H1 (cell line): ENCODE measurements around the gene HADHA. TPM values are rescaled to one million over a fixed set of nuclear protein-coding genes. Genes with fewer than 3 reads are reported as not detected.
A peak's percentile ranks its signal among the peaks of the same experiment; 100 is the strongest.

Experiments
- CTCF ChIA-PET: fragments of 300-600 bp; sonication (Branson Sonifier 250); formaldehyde crosslinking; loops from one replicate; lab custom pipeline; 2021; ENCODE audit not compliant: partially characterized antibody; lab: Charles Lee
- POLR2A ChIA-PET: fragments of 300-600 bp; sonication (Branson Sonifier 250); formaldehyde crosslinking; loops from one replicate; lab custom pipeline; 2021; ENCODE audit warnings: inconsistent platforms; ENCODE audit not compliant: partially characterized antibody; lab: Charles Lee
- DNase-seq, 2 experiments: peaks; one replicate each; pipeline versions ENCODE4 v3.0.0 to v3.0.0-alpha.2; 2010 to 2022; ENCODE audit warnings: low spot score in 2 of 2, low read depth in 1 of 2, mixed read lengths in 1 of 2
- FAIRE-seq: peaks from 2 replicates; lab custom pipeline; 2011; peaks lifted over from hg19 to GRCh38; lab: Jason Lieb, UNC
- H2AFZ ChIP-seq: 2 replicates; pipeline ENCODE4 v1.8.1; 2012; ENCODE audit warnings: low read length, inconsistent platforms
- H2AK5ac ChIP-seq: 2 replicates; pipeline ENCODE4 v1.6.1; 2013; ENCODE audit warnings: low read depth, low read length
- H2BK120ac ChIP-seq: replicated peaks from 2 replicates; pipeline ENCODE3; 2013; ENCODE audit warnings: low read depth, low read length, inconsistent platforms
- H2BK12ac ChIP-seq: 2 replicates; pipeline ENCODE4 v1.6.1; 2013; ENCODE audit warnings: low read depth, low read length
- H2BK15ac ChIP-seq: 2 replicates; pipeline ENCODE4 v1.6.1; 2013; ENCODE audit warnings: low read length
- H2BK20ac ChIP-seq: 2 replicates; pipeline ENCODE4 v1.6.1; 2013; ENCODE audit warnings: low read length
- H2BK5ac ChIP-seq: 2 replicates; pipeline ENCODE4 v1.6.1; 2013; ENCODE audit warnings: low read depth, low read length
- H3K14ac ChIP-seq: 2 replicates; pipeline ENCODE4 v1.6.1; 2013; ENCODE audit warnings: inconsistent platforms; ENCODE audit not compliant: insufficient read length
- H3K18ac ChIP-seq: 2 replicates; pipeline ENCODE4 v1.6.1; 2013; ENCODE audit warnings: low read length; ENCODE audit errors: extremely low read depth
- H3K23ac ChIP-seq: 2 replicates; pipeline ENCODE4 v1.6.1; 2013; ENCODE audit warnings: inconsistent platforms; ENCODE audit not compliant: insufficient read length
- H3K23me2 ChIP-seq: 2 replicates; pipeline ENCODE4 v1.6.1; 2013; ENCODE audit warnings: low read depth, low read length
- H3K27ac ChIP-seq: 2 replicates; pipeline ENCODE4 v1.6.1; 2011; ENCODE audit warnings: low read depth, low read length, inconsistent platforms
- H3K27me3 ChIP-seq, 4 experiments: replicated peaks in 1 of 4; 1 replicate in 1 of 4; 2 replicates in 3 of 4; pipeline versions ENCODE4 v1.6.1 to v1.8.1; 2011 to 2013; ENCODE audit warnings: low read length in 3 of 4, mild to moderate bottlenecking in 3 of 4, inconsistent platforms in 2 of 4, mixed read lengths in 2 of 4, moderate library complexity in 1 of 4; ENCODE audit not compliant: control insufficient read depth in 3 of 4, insufficient read depth in 3 of 4; ENCODE audit errors: extremely low read depth in 1 of 4
- H3K36me3 ChIP-seq, 4 experiments: 2 replicates each; pipeline versions ENCODE4 v1.6.1 to v1.8.1; 2011 to 2013; ENCODE audit warnings: mild to moderate bottlenecking in 4 of 4, low read length in 3 of 4, moderate library complexity in 2 of 4, control low read depth in 1 of 4, inconsistent platforms in 1 of 4; ENCODE audit not compliant: insufficient read depth in 4 of 4, control insufficient read depth in 2 of 4
- H3K4ac ChIP-seq: replicated peaks from 2 replicates; pipeline ENCODE3; 2013; ENCODE audit warnings: low read length, low read depth, mixed read lengths, inconsistent platforms; ENCODE audit not compliant: insufficient read length
- H3K4me1 ChIP-seq, 4 experiments: replicated peaks in 1 of 4; 1 replicate in 1 of 4; 2 replicates in 3 of 4; pipeline versions ENCODE4 v1.6.1 to v1.8.1; 2011 to 2013; ENCODE audit warnings: low read length in 3 of 4, inconsistent platforms in 2 of 4, mixed read lengths in 1 of 4; ENCODE audit not compliant: insufficient read depth in 4 of 4, control insufficient read depth in 3 of 4
- H3K4me2 ChIP-seq, 2 experiments: 2 replicates each; pipeline versions ENCODE4 v1.6.1 to v1.8.1; 2011 to 2013; ENCODE audit warnings: low read depth in 2 of 2, low read length in 2 of 2, control low read depth in 1 of 2, inconsistent platforms in 1 of 2, mild to moderate bottlenecking in 1 of 2; ENCODE audit not compliant: insufficient read depth in 1 of 2
- H3K4me3 ChIP-seq, 4 experiments: fragments of 200-600, 300-600 bp in 1 of 4; sonication (generic), shearing (Covaris generic), sonication (Bioruptor Twin) in 1 of 4; 2 replicates each; pipeline versions ENCODE4 v1.5.1 to v1.8.1; 2011 to 2016; ENCODE audit warnings: low read length in 4 of 4, low read depth in 3 of 4, control low read depth in 2 of 4, inconsistent platforms in 2 of 4, mild to moderate bottlenecking in 2 of 4, mixed read lengths in 1 of 4, moderate library complexity in 1 of 4; ENCODE audit not compliant: insufficient read depth in 2 of 4; ENCODE audit errors: extremely low read depth in 1 of 4
- H3K56ac ChIP-seq: replicated peaks from 2 replicates; pipeline ENCODE3; 2013; ENCODE audit warnings: low read depth, mild to moderate bottlenecking, mixed read lengths, low read length, inconsistent platforms; ENCODE audit not compliant: insufficient read length
- H3K79me1 ChIP-seq: 2 replicates; pipeline ENCODE4 v1.6.1; 2013; ENCODE audit warnings: low read depth, low read length, control low read depth
- H3K79me2 ChIP-seq, 2 experiments: 2 replicates each; pipeline versions ENCODE4 v1.6.1 to v1.8.1; 2012 to 2013; ENCODE audit warnings: low read length in 2 of 2, mild to moderate bottlenecking in 2 of 2, inconsistent platforms in 1 of 2; ENCODE audit not compliant: insufficient read depth in 2 of 2, control insufficient read depth in 1 of 2
- H3K9ac ChIP-seq, 4 experiments: replicated peaks in 1 of 4; 1 replicate in 1 of 4; 2 replicates in 3 of 4; pipeline versions ENCODE4 v1.6.1 to v1.8.1; 2011 to 2013; ENCODE audit warnings: low read depth in 3 of 4, low read length in 3 of 4, control low read depth in 2 of 4, mild to moderate bottlenecking in 2 of 4, moderate library complexity in 2 of 4, inconsistent platforms in 1 of 4; ENCODE audit errors: extremely low read depth in 1 of 4
- H3K9me3 ChIP-seq, 2 experiments: 2 replicates each; pipeline versions ENCODE4 v1.6.1 to v1.8.1; 2012 to 2013; ENCODE audit warnings: mild to moderate bottlenecking in 2 of 2, moderate library complexity in 2 of 2, control low read depth in 1 of 2, inconsistent platforms in 1 of 2, low read depth in 1 of 2, low read length in 1 of 2, mixed read lengths in 1 of 2; ENCODE audit not compliant: insufficient read depth in 2 of 2
- H4K20me1 ChIP-seq, 2 experiments: replicated peaks in 1 of 2; 2 replicates each; pipeline versions ENCODE3 to v1.8.1; 2011 to 2013; ENCODE audit warnings: inconsistent platforms in 2 of 2, low read length in 2 of 2, mild to moderate bottlenecking in 1 of 2; ENCODE audit not compliant: insufficient read depth in 2 of 2, control insufficient read depth in 1 of 2
- H4K5ac ChIP-seq: 2 replicates; pipeline ENCODE4 v1.6.1; 2013; ENCODE audit warnings: low read length, low read depth, mixed read lengths, inconsistent platforms; ENCODE audit not compliant: insufficient read length
- H4K8ac ChIP-seq: 2 replicates; pipeline ENCODE4 v1.8.0; 2013; ENCODE audit warnings: mild to moderate bottlenecking, moderate library complexity, low read length, inconsistent platforms; ENCODE audit not compliant: insufficient read depth; ENCODE audit errors: extremely low read depth
- H4K91ac ChIP-seq: replicated peaks from 2 replicates; pipeline ENCODE3; 2013; ENCODE audit warnings: low read length, mixed read lengths, inconsistent platforms; ENCODE audit not compliant: insufficient read length
- ATF2 ChIP-seq: IDR thresholded peaks from 2 replicates; pipeline ENCODE4 v1.6.1; 2012; ENCODE audit warnings: low read length, inconsistent platforms
- BACH1 ChIP-seq: IDR thresholded peaks from 2 replicates; pipeline ENCODE4 v1.6.1; 2012; ENCODE audit warnings: low read length, improper control_type of control experiment
- CEBPB ChIP-seq: IDR thresholded peaks from 2 replicates; pipeline ENCODE4 v1.6.1; 2012; ENCODE audit warnings: low read depth, low read length
- CREB1 ChIP-seq: IDR thresholded peaks from 2 replicates; pipeline ENCODE4 v1.6.1; 2012; ENCODE audit warnings: inconsistent platforms
- JUN ChIP-seq: IDR thresholded peaks from 2 replicates; pipeline ENCODE4 v1.6.1; 2011; ENCODE audit warnings: low read depth, mild to moderate bottlenecking, improper control_type of control experiment, low read length
- KDM1A ChIP-seq: fragments of 200-600, 300-600 bp; sonication (generic); IDR thresholded peaks from 2 replicates; pipeline ENCODE4 v1.7.1; 2016; ENCODE audit warnings: mild to moderate bottlenecking, low read length, borderline replicate concordance
- NANOG ChIP-seq: IDR thresholded peaks from 2 replicates; pipeline ENCODE4 v1.6.1; 2011; ENCODE audit warnings: low read length, low read depth, mild to moderate bottlenecking, inconsistent platforms; ENCODE audit not compliant: insufficient read depth, poor library complexity, severe bottlenecking
- POU5F1 ChIP-seq: IDR thresholded peaks from 2 replicates; pipeline ENCODE4 v1.6.1; 2011; ENCODE audit warnings: low read depth, mild to moderate bottlenecking, low read length, moderate library complexity
- RAD21 ChIP-seq, 2 experiments: IDR thresholded peaks in 1 of 2; conservative IDR thresholded peaks in 1 of 2; 2 replicates each; pipeline ENCODE4 v1.6.1; 2011; ENCODE audit warnings: low read depth in 2 of 2, low read length in 2 of 2, improper control_type of control experiment in 1 of 2, inconsistent platforms in 1 of 2, mild to moderate bottlenecking in 1 of 2, moderate library complexity in 1 of 2
- SIRT6 ChIP-seq: IDR thresholded peaks from one replicate; pipeline ENCODE4 v1.7.1; 2012; ENCODE audit warnings: low read length, inconsistent platforms
- SP4 ChIP-seq: IDR thresholded peaks from 2 replicates; pipeline ENCODE4 v1.6.1; 2012; ENCODE audit warnings: low read length, inconsistent platforms
- ZNF274 ChIP-seq: IDR thresholded peaks from 2 replicates; pipeline ENCODE4 v1.7.0; 2012; ENCODE audit warnings: low read length, borderline replicate concordance; ENCODE audit errors: extremely low read depth
- WGBS, 2 experiments: shearing (Covaris generic) in 1 of 2; methylation state at CpG; one replicate each; pipeline versions ENCODE4 v1.1.6 to v1.1.7; 2013 to 2015; ENCODE audit warnings: low lambda C conversion rate in 2 of 2, mixed read lengths in 2 of 2, inconsistent platforms in 1 of 2, low coverage in 1 of 2, missing lambda C conversion rate in 1 of 2; ENCODE audit not compliant: insufficient replicate concordance in 2 of 2, insufficient coverage in 1 of 2, insufficient read length in 1 of 2; ENCODE audit errors: extremely low coverage in 1 of 2, missing lambda C conversion rate in 1 of 2; 5-methylcytosine and 5-hydroxymethylcytosine counted together
- polyA plus RNA-seq, 7 experiments: library from polyadenylated mRNA; depleted of rRNA in 3 of 7; stranded (reverse) in 5 of 7; unstranded in 2 of 7; fragments of >200 nt in 5 of 7; fragments of 200-250 nt in 2 of 7; gene quantifications; 1 replicate in 5 of 7; 2 replicates in 1 of 7; 4 replicates in 1 of 7; pipeline versions ENCODE4 v1.2.1 to v1.2.3, GENCODE V29; 2011 to 2013; ENCODE audit warnings: missing spikeins in 2 of 7, mixed read lengths in 2 of 7
- total RNA-seq: library from RNA; stranded (reverse); fragmentation: NEBNext Ultra II Directional; extraction: Animal tissue kit (Norgen Biotek cat#: 25700); gene quantifications from 2 replicates; pipeline ENCODE4 v1.2.1, GENCODE V29; 2021

The HADHA gene
- total and polyA plus RNA-seq, 2 of the 8 experiments (the other 6 are each of a cell fraction or from before 2014, with no cell fraction given) = 64.6 to 131 TPM

DNA sequence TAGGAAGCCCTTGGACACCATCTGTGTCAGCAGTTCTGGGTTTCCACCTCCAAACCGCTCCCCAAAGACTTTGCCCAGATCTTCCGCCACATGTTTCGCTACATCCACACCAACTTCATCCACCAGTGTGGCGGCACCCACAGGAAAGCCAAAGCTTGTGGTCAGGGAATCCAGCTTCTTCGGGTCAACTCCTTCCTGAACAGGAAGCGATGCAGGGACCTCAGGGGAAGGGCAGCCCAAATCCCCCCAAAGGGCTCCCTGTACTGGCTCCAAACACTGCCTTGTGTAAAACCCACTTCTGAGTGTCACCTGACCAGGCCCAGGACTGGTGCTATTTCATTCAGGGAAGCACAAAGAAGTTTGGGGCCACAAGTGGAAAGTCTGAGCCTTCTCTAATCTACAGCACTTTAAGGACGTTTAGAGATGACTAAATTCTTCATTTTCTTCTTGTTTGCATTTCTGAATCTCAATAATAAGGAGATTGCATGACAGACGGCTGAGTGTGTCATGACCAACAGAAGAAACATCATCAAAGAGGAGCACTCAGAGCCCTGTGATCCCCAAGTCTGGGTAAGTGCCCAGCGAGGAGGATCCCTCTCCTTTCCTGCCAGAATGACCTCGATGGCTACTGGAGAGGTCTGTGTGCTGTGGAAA lies 50.7 kb downstream of the HADHA start:
- Histone ChIP-seq H3K23ac (no peak overlapping the region), H4K20me1 (peaks cover 2 to 4% of the 10 kb centered on the region in 2 experiments), H3K23me2 (no peaks in the 10 kb centered on the region), H3K14ac (no peak overlapping the region), H2BK120ac (no peak overlapping the region), H3K79me2 (no peaks in the 10 kb centered on the region), H3K4me1 (no peaks in the 10 kb centered on the region), H3K79me1 (no peaks in the 10 kb centered on the region), H2BK12ac (no peak overlapping the region), H4K5ac (no peak overlapping the region), H3K56ac (no peak overlapping the region), H2BK5ac (no peak overlapping the region), H2AK5ac (no peak overlapping the region), H3K36me3 (peaks cover 9 to 70% (median 46%) of the 10 kb centered on the region in 4 experiments; a peak in 6 of 8 replicates), H3K4me3 (no peak overlapping the region), H2BK20ac (no peak overlapping the region), H2AFZ (no peak overlapping the region), H3K9me3 (no peaks in the 10 kb centered on the region), H3K9ac (no peak overlapping the region), H3K18ac (no peak overlapping the region), H2BK15ac (no peak overlapping the region), H3K27ac (no peak overlapping the region), H3K4ac (no peak overlapping the region), H3K27me3 (no peaks in the 10 kb centered on the region), H4K91ac (no peak overlapping the region), H4K8ac (no peak overlapping the region), H3K4me2 (no peak overlapping the region)
- FAIRE-seq (no peak), DNase-seq (peak in 1 of 2 experiments; percentile 26)
- ChIA-PET CTCF (interaction anchor here (0.6 to 1.5 kb wide), 2 partner anchors 58 to 105 kb away, joined by 3 to 5 read pairs; no protein-coding TSS in a partner anchor), POLR2A (interaction anchor here (1.2 to 1.8 kb wide), 3 partner anchors 10 to 53 kb away, joined by 3 to 7 read pairs (median 4); no protein-coding TSS in a partner anchor)
- WGBS, 2 experiments = 97% methylated on average over 10 of the region's 10 CpGs; no CpG with 5 or more reads in 1 of the 2 experiments
- no peak for TF ChIP-seq KDM1A
- TF ChIP-seq NANOG = no peak
- no peak for TF ChIP-seq POU5F1
- TF ChIP-seq RAD21 (IDR thresholded peaks at IDR 0.05 in 1 of 2, conservative IDR thresholded peaks at IDR 0.05 in 1 of 2; ENCODE audit: low read depth in 2 of 2, low read length in 2 of 2) = no peak
- no peak for TF ChIP-seq CEBPB
- no peak for TF ChIP-seq JUN
- no peak for TF ChIP-seq CREB1
- TF ChIP-seq SIRT6 = no peak
- TF ChIP-seq ZNF274 = no peak
- no peak for TF ChIP-seq SP4
- TF ChIP-seq BACH1 = no peak
- TF ChIP-seq ATF2 = no peak
